ACC112 (cell line): ENCODE measurements around the gene CFAP221.

Experiments
- H2AFZ ChIP-seq: fragments of 200-600 bp; sonication (generic); one replicate; pipeline ENCODE4 v1.6.0; 2017; ENCODE audit warnings: antibody characterized with exemption, low read length; ENCODE audit not compliant: unreplicated experiment
- H3K27ac ChIP-seq: fragments of 200-600 bp; sonication (generic); 2 replicates; pipeline ENCODE4 v1.5.1; 2014; ENCODE audit warnings: low read depth, mild to moderate bottlenecking, antibody characterized with exemption, low read length, moderate library complexity
- H3K27me3 ChIP-seq: fragments of 200-600 bp; sonication (generic); 2 replicates; pipeline ENCODE4 v1.6.1; 2014; ENCODE audit warnings: mild to moderate bottlenecking, antibody characterized with exemption, low read length, moderate library complexity, mixed read lengths; ENCODE audit not compliant: insufficient read depth
- H3K36me3 ChIP-seq: fragments of 200-600 bp; sonication (generic); 2 replicates; pipeline ENCODE4 v1.6.1; 2016; ENCODE audit warnings: mild to moderate bottlenecking, antibody characterized with exemption, low read length, moderate library complexity, mixed read lengths; ENCODE audit not compliant: insufficient read depth
- H3K4me1 ChIP-seq: fragments of 200-600 bp; sonication (generic); one replicate; pipeline ENCODE4 v1.6.1; 2016; ENCODE audit warnings: low read length, mixed read lengths; ENCODE audit not compliant: insufficient read depth, unreplicated experiment, control insufficient read depth
- H3K4me3 ChIP-seq: fragments of 200-600 bp; sonication (generic); 2 replicates; pipeline ENCODE4 v1.5.1; 2014; ENCODE audit warnings: mild to moderate bottlenecking, low read depth, low read length
- H3K79me2 ChIP-seq: fragments of 200-600 bp; sonication (generic); one replicate; pipeline ENCODE4 v1.6.0; 2016; ENCODE audit warnings: low read length; ENCODE audit not compliant: control insufficient read depth, unreplicated experiment, insufficient read depth

The CFAP221 gene

DNA sequence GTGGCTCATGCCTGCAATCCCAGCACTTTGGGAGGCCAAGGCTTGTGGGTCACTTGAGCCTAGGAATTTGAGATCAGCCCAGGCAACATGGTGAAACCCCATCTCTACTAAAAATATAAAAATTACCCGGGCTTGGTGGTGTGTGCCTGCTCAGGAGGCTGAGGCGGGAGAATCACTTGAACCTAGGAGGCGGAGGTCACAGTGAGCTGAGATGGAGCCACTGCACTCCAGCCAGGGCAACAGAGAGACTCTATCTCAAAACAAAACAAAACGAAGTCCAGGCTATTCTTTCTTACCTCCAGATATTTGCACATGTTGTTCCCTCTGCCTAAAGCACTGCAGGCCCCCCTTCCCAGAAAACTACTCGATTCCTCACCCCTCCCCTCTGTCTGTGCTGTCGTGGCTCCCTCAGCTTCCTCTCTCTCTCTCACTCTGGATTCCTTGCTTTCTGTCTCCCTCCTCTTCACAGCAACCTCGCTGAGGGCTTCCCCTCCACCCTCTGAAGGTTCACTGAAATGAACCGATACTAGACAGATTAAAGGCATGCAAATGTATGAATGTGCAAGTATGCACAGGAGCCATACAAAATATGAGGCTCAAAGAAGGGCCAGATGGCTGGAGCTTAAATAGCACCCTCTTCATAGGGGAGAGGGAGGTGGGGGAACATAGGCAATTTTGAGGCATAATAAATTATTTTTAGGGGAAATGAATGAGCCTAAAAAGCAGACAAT is 153.2 kb downstream of the CFAP221 start:
- no peaks in the 10 kb centered on the region for H3K4me1 ChIP-seq
- no peak overlapping the region for H3K4me3 ChIP-seq
- no peaks in the 10 kb centered on the region for H3K27me3 ChIP-seq
- H3K36me3 ChIP-seq, result no peaks in the 10 kb centered on the region
- no peak overlapping the region for H2AFZ ChIP-seq
- no peak overlapping the region for H3K27ac ChIP-seq
- no peaks in the 10 kb centered on the region for H3K79me2 ChIP-seq

DNA sequence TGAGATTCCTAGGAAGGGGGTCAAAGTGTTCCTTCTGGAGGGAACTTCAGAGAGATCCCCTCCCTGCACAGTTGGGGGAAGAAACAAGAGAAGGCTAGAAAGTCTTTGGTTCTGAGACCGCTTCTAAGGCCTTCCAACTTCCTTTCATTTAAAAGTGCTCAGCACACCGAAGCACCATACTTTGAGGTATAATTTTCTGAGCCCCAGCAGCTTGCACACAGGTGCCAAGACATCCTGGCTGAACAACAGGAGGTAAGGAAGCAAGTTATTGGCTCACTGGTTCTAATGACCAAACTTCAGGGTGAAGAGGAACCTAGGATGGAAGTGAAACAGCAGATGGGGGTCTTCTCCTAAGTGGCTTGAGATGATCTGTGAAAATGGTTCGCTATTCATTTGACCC is 154.0 kb downstream of the CFAP221 start:
- no peaks in the 10 kb centered on the region for H3K79me2 ChIP-seq
- H3K4me3 ChIP-seq, result no peak overlapping the region
- H3K36me3 ChIP-seq, result no peaks in the 10 kb centered on the region
- H2AFZ ChIP-seq, result no peak overlapping the region
- no peak overlapping the region for H3K27ac ChIP-seq
- H3K4me1 ChIP-seq, result no peaks in the 10 kb centered on the region
- H3K27me3 ChIP-seq, result no peaks in the 10 kb centered on the region

DNA sequence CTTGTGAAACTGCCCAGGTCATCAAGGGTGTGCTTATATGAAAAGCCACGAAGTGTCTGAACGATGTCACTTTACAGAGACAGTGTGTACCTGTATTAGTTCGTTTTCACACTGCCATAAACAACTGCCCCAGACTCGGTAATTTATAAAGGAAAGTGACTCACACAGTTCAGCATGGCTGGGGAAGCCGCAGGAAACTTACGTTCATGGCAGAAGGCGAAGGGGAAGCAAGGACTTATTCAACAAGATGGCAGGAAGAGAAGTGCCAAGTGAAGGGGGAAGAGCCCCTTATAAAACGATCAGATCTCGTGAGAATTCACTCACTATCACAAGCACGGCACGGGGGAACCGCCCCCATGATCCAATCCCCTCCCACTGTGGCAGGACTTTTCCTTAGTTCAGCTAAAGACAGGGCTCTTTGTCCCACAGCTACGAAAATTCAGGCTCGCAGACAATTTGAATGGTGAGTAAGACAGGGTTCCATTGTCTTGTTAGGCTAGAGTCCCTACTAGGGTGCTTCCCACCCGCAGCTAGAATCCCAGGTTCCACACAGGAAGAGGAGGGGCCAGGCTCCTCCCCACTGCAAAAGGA is 154.9 kb downstream of the CFAP221 start:
- no peaks in the 10 kb centered on the region for H3K79me2 ChIP-seq
- H3K36me3 ChIP-seq, result no peaks in the 10 kb centered on the region
- H3K4me1 ChIP-seq, result no peaks in the 10 kb centered on the region
- H3K4me3 ChIP-seq, result no peak overlapping the region
- H2AFZ ChIP-seq, result no peak overlapping the region
- H3K27me3 ChIP-seq, result no peaks in the 10 kb centered on the region
- H3K27ac ChIP-seq, result no peak overlapping the region

DNA sequence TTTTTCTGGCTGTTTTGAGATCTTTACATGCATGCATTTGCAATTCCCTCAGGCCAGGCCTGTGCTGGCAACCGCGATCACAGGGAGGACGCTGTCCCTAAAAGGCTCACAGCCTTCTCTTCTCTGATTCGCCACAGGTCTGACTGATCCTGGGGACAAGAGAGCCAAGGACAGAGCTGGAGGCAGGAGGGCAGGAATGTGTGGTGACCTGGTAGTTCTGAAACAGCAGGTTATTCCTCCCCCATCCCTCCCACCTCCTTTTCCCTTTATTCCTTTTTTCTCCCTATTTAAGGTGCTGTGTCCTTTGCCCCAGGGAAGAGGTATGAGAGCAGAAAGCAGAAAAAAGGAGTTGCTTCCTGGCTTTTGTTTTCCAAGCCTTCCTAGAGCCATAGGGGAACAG is 156.6 kb downstream of the CFAP221 start:
- H3K4me1 ChIP-seq, result no peaks in the 10 kb centered on the region
- H3K27ac ChIP-seq, result no peak overlapping the region
- no peaks in the 10 kb centered on the region for H3K27me3 ChIP-seq
- H2AFZ ChIP-seq, result no peak overlapping the region
- no peaks in the 10 kb centered on the region for H3K79me2 ChIP-seq
- no peak overlapping the region for H3K4me3 ChIP-seq
- H3K36me3 ChIP-seq, result no peaks in the 10 kb centered on the region

DNA sequence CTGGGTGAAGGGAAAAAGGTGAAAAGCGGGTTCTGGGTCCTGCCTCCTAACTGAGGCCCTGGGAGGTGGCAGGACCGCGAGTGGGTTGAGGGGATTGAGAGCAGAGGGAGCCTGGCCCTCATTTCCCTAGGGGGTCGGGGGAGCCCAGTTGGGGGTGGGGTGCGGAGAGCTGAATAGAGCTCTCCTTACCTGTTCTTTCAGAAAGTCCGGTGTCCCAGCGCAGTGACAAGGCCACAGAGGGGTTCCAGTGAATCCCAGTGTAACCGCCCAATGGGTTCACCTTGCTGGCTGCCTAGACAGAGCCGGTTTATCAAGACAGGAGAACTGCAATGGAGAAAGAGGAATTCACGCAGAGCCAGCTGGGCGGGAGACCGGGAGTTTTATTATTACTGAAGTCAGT is 157.1 kb downstream of the CFAP221 start:
- H3K4me3 ChIP-seq, result no peak overlapping the region
- H3K27ac ChIP-seq, result no peak overlapping the region
- no peaks in the 10 kb centered on the region for H3K27me3 ChIP-seq
- H3K79me2 ChIP-seq, result no peaks in the 10 kb centered on the region
- no peaks in the 10 kb centered on the region for H3K4me1 ChIP-seq
- no peak overlapping the region for H2AFZ ChIP-seq
- no peaks in the 10 kb centered on the region for H3K36me3 ChIP-seq

DNA sequence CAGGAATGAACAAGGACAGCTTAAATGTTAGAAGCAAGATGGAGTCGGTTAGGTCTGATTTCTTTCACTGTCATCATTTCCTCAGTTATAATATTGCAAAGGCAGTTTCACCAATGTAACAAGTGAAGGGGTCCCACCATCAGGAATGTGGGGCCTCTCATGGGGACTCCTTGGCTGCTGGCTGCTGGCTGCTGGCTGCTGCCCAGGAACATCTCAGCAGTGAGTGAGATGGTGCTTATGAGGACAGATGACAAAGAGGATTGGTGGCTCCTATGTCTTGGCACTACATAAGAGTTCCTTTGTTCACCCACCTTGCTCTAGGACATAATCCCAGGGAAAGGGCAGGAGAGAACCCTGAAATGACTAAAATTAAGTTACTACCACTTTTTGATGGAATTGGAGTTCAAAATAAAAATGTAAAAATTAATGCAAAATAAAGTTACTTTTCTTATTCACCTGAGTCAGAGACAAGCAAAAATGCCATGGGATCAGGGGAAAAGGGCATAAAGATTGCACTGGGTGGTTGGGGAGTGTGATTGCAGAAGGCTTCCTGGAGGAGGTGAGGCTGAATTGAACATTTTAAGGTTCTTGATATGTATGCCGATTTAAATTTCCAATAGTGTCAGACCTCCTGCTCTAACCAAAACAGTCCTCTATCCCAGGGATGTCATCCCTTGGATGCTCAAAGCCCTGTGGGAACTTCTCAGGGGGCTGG is 158.1 kb downstream of the CFAP221 start:
- H3K4me3 ChIP-seq, result no peak overlapping the region
- H3K27ac ChIP-seq, result no peak overlapping the region
- no peaks in the 10 kb centered on the region for H3K79me2 ChIP-seq
- no peaks in the 10 kb centered on the region for H3K36me3 ChIP-seq
- H3K27me3 ChIP-seq, result no peaks in the 10 kb centered on the region
- no peaks in the 10 kb centered on the region for H3K4me1 ChIP-seq
- no peak overlapping the region for H2AFZ ChIP-seq

DNA sequence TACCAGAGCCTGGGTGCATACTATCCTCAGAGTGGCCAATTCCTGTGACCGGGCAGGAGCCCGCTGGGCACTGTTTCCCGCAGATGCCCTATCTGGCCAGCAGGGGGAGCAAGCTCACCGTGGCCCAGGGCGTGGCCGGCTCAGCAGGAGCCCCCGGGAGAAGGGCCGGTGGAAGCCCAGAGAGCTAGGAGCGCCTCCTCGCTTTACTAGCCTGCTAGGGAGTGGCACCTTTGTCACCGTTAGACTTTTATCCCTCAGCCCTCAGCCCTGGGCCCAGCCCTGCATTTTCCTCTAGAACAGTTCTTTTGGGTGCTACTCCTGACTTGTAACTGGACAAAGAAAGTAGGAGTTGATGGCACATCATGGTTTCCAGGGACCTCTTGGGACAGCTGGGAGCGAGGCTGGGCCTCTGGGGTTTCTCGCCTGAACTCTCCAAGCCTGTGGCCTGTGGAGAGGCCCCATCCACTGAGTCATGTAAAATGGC is 158.7 kb downstream of the CFAP221 start:
- Histone ChIP-seq H2AFZ (no peak overlapping the region), H3K4me3 (no peak overlapping the region), H3K79me2 (no peaks in the 10 kb centered on the region), H3K36me3 (no peaks in the 10 kb centered on the region), H3K4me1 (no peaks in the 10 kb centered on the region), H3K27ac (no peak overlapping the region), H3K27me3 (no peaks in the 10 kb centered on the region)

DNA sequence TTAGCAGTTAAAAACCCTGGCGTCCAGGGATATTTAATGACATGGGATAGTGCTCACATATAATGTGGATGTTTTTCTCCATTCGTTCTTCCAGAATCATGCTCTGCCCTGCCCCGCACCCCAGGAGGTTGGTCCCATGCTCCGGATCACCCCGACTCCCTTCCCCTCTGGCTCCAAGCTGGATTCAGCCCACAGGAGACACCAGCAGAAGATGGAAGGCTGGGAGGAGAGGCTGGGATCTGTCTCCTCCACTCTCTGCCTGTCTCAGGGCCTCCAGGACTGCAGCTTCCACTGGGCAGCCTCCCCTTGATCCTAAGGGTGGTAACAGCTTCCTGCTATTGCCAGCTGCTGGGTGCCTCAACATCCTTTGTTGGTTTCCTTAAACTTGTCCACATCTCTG is 159.3 kb downstream of the CFAP221 start:
- H3K27ac ChIP-seq, result no peak overlapping the region
- no peak overlapping the region for H3K4me3 ChIP-seq
- no peaks in the 10 kb centered on the region for H3K36me3 ChIP-seq
- no peaks in the 10 kb centered on the region for H3K79me2 ChIP-seq
- H3K4me1 ChIP-seq, result no peaks in the 10 kb centered on the region
- no peaks in the 10 kb centered on the region for H3K27me3 ChIP-seq
- no peak overlapping the region for H2AFZ ChIP-seq

DNA sequence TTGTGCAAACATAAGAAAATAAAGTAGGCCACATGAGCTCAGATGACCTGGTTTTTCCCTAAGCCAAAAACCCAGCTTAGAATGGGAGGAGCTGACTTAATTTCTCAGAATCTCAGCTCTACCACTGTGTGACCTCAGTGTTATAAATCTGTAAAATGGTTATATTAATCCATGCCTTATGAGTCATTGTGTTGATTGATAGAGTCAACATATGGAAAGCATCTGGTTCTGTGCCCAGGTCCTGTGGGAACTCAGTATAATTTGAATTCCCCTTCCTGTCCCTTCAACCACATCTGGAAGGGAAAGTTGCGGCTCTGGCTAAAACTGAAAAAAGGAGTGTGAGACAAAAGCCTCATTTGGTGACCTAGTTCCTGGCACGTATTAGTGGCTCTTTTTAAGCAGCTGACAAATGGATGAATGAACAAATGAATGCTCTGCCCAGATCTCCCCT is 160.4 kb downstream of the CFAP221 start:
- Histone ChIP-seq H2AFZ (no peak overlapping the region), H3K79me2 (no peaks in the 10 kb centered on the region), H3K4me1 (no peaks in the 10 kb centered on the region), H3K36me3 (no peaks in the 10 kb centered on the region), H3K27me3 (no peaks in the 10 kb centered on the region), H3K27ac (no peak overlapping the region), H3K4me3 (no peak overlapping the region)

DNA sequence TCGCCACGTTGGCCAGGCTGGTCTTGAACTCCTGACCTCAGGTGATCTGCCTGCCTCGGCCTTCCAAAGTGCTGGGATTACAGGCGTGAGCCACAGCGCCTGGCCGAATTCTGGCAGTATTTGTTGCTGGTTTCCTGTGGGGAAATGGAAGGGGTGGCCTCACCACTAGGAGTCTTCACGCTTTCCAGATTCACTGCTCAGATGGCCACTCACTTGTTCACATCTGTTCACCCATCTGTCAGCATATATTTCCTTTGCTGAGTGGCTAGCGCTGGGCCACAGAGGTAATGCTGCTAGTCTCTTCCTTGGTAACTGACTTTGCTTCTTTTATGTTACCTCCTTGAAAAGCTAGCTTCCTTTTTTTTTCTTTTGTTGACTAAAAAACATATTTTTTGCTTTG is 162.0 kb downstream of the CFAP221 start:
- H3K27ac ChIP-seq, result no peak overlapping the region
- H3K4me3 ChIP-seq, result no peak overlapping the region
- no peaks in the 10 kb centered on the region for H3K4me1 ChIP-seq
- no peaks in the 10 kb centered on the region for H3K79me2 ChIP-seq
- no peaks in the 10 kb centered on the region for H3K36me3 ChIP-seq
- H3K27me3 ChIP-seq, result peaks cover 5% of the 10 kb centered on the region
- no peak overlapping the region for H2AFZ ChIP-seq
